H1 (cell line): ENCODE results near the gene SKP1. TPM values are rescaled to one million over a fixed set of nuclear protein-coding genes. Genes with fewer than 3 reads are reported as not detected.

ENCODE experiments used
- CTCF ChIA-PET: fragments of 300-600 bp; sonication (Branson Sonifier 250); formaldehyde crosslinking; loops from one replicate; lab custom pipeline; 2021; ENCODE audit not compliant: partially characterized antibody; lab: Charles Lee
- POLR2A ChIA-PET: fragments of 300-600 bp; sonication (Branson Sonifier 250); formaldehyde crosslinking; loops from one replicate; lab custom pipeline; 2021; ENCODE audit warnings: inconsistent platforms; ENCODE audit not compliant: partially characterized antibody; lab: Charles Lee
- DNase-seq, 2 experiments: peaks; one replicate each; pipeline versions ENCODE4 v3.0.0 to v3.0.0-alpha.2; 2010 to 2022; ENCODE audit warnings: low spot score in 2 of 2, low read depth in 1 of 2, mixed read lengths in 1 of 2
- FAIRE-seq: peaks from 2 replicates; lab custom pipeline; 2011; peaks lifted over from hg19 to GRCh38; lab: Jason Lieb, UNC
- H2AFZ ChIP-seq: 2 replicates; pipeline ENCODE4 v1.8.1; 2012; ENCODE audit warnings: low read length, inconsistent platforms
- H2AK5ac ChIP-seq: 2 replicates; pipeline ENCODE4 v1.6.1; 2013; ENCODE audit warnings: low read depth, low read length
- H2BK120ac ChIP-seq: replicated peaks from 2 replicates; pipeline ENCODE3; 2013; ENCODE audit warnings: low read depth, low read length, inconsistent platforms
- H2BK12ac ChIP-seq: 2 replicates; pipeline ENCODE4 v1.6.1; 2013; ENCODE audit warnings: low read depth, low read length
- H2BK15ac ChIP-seq: 2 replicates; pipeline ENCODE4 v1.6.1; 2013; ENCODE audit warnings: low read length
- H2BK20ac ChIP-seq: 2 replicates; pipeline ENCODE4 v1.6.1; 2013; ENCODE audit warnings: low read length
- H2BK5ac ChIP-seq: 2 replicates; pipeline ENCODE4 v1.6.1; 2013; ENCODE audit warnings: low read depth, low read length
- H3K14ac ChIP-seq: 2 replicates; pipeline ENCODE4 v1.6.1; 2013; ENCODE audit warnings: inconsistent platforms; ENCODE audit not compliant: insufficient read length
- H3K18ac ChIP-seq: 2 replicates; pipeline ENCODE4 v1.6.1; 2013; ENCODE audit warnings: low read length; ENCODE audit errors: extremely low read depth
- H3K23ac ChIP-seq: 2 replicates; pipeline ENCODE4 v1.6.1; 2013; ENCODE audit warnings: inconsistent platforms; ENCODE audit not compliant: insufficient read length
- H3K23me2 ChIP-seq: 2 replicates; pipeline ENCODE4 v1.6.1; 2013; ENCODE audit warnings: low read depth, low read length
- H3K27ac ChIP-seq: 2 replicates; pipeline ENCODE4 v1.6.1; 2011; ENCODE audit warnings: low read depth, low read length, inconsistent platforms
- H3K27me3 ChIP-seq, 4 experiments: replicated peaks in 1 of 4; 1 replicate in 1 of 4; 2 replicates in 3 of 4; pipeline versions ENCODE4 v1.6.1 to v1.8.1; 2011 to 2013; ENCODE audit warnings: low read length in 3 of 4, mild to moderate bottlenecking in 3 of 4, inconsistent platforms in 2 of 4, mixed read lengths in 2 of 4, moderate library complexity in 1 of 4; ENCODE audit not compliant: control insufficient read depth in 3 of 4, insufficient read depth in 3 of 4; ENCODE audit errors: extremely low read depth in 1 of 4
- H3K36me3 ChIP-seq, 4 experiments: 2 replicates each; pipeline versions ENCODE4 v1.6.1 to v1.8.1; 2011 to 2013; ENCODE audit warnings: mild to moderate bottlenecking in 4 of 4, low read length in 3 of 4, moderate library complexity in 2 of 4, control low read depth in 1 of 4, inconsistent platforms in 1 of 4; ENCODE audit not compliant: insufficient read depth in 4 of 4, control insufficient read depth in 2 of 4
- H3K4ac ChIP-seq: replicated peaks from 2 replicates; pipeline ENCODE3; 2013; ENCODE audit warnings: low read length, low read depth, mixed read lengths, inconsistent platforms; ENCODE audit not compliant: insufficient read length
- H3K4me1 ChIP-seq, 4 experiments: replicated peaks in 1 of 4; 1 replicate in 1 of 4; 2 replicates in 3 of 4; pipeline versions ENCODE4 v1.6.1 to v1.8.1; 2011 to 2013; ENCODE audit warnings: low read length in 3 of 4, inconsistent platforms in 2 of 4, mixed read lengths in 1 of 4; ENCODE audit not compliant: insufficient read depth in 4 of 4, control insufficient read depth in 3 of 4
- H3K4me2 ChIP-seq, 2 experiments: 2 replicates each; pipeline versions ENCODE4 v1.6.1 to v1.8.1; 2011 to 2013; ENCODE audit warnings: low read depth in 2 of 2, low read length in 2 of 2, control low read depth in 1 of 2, inconsistent platforms in 1 of 2, mild to moderate bottlenecking in 1 of 2; ENCODE audit not compliant: insufficient read depth in 1 of 2
- H3K4me3 ChIP-seq, 4 experiments: fragments of 200-600, 300-600 bp in 1 of 4; sonication (generic), shearing (Covaris generic), sonication (Bioruptor Twin) in 1 of 4; 2 replicates each; pipeline versions ENCODE4 v1.5.1 to v1.8.1; 2011 to 2016; ENCODE audit warnings: low read length in 4 of 4, low read depth in 3 of 4, control low read depth in 2 of 4, inconsistent platforms in 2 of 4, mild to moderate bottlenecking in 2 of 4, mixed read lengths in 1 of 4, moderate library complexity in 1 of 4; ENCODE audit not compliant: insufficient read depth in 2 of 4; ENCODE audit errors: extremely low read depth in 1 of 4
- H3K56ac ChIP-seq: replicated peaks from 2 replicates; pipeline ENCODE3; 2013; ENCODE audit warnings: low read depth, mild to moderate bottlenecking, mixed read lengths, low read length, inconsistent platforms; ENCODE audit not compliant: insufficient read length
- H3K79me1 ChIP-seq: 2 replicates; pipeline ENCODE4 v1.6.1; 2013; ENCODE audit warnings: low read depth, low read length, control low read depth
- H3K79me2 ChIP-seq, 2 experiments: 2 replicates each; pipeline versions ENCODE4 v1.6.1 to v1.8.1; 2012 to 2013; ENCODE audit warnings: low read length in 2 of 2, mild to moderate bottlenecking in 2 of 2, inconsistent platforms in 1 of 2; ENCODE audit not compliant: insufficient read depth in 2 of 2, control insufficient read depth in 1 of 2
- H3K9ac ChIP-seq, 4 experiments: replicated peaks in 1 of 4; 1 replicate in 1 of 4; 2 replicates in 3 of 4; pipeline versions ENCODE4 v1.6.1 to v1.8.1; 2011 to 2013; ENCODE audit warnings: low read depth in 3 of 4, low read length in 3 of 4, control low read depth in 2 of 4, mild to moderate bottlenecking in 2 of 4, moderate library complexity in 2 of 4, inconsistent platforms in 1 of 4; ENCODE audit errors: extremely low read depth in 1 of 4
- H3K9me3 ChIP-seq, 2 experiments: 2 replicates each; pipeline versions ENCODE4 v1.6.1 to v1.8.1; 2012 to 2013; ENCODE audit warnings: mild to moderate bottlenecking in 2 of 2, moderate library complexity in 2 of 2, control low read depth in 1 of 2, inconsistent platforms in 1 of 2, low read depth in 1 of 2, low read length in 1 of 2, mixed read lengths in 1 of 2; ENCODE audit not compliant: insufficient read depth in 2 of 2
- H4K20me1 ChIP-seq, 2 experiments: replicated peaks in 1 of 2; 2 replicates each; pipeline versions ENCODE3 to v1.8.1; 2011 to 2013; ENCODE audit warnings: inconsistent platforms in 2 of 2, low read length in 2 of 2, mild to moderate bottlenecking in 1 of 2; ENCODE audit not compliant: insufficient read depth in 2 of 2, control insufficient read depth in 1 of 2
- H4K5ac ChIP-seq: 2 replicates; pipeline ENCODE4 v1.6.1; 2013; ENCODE audit warnings: low read length, low read depth, mixed read lengths, inconsistent platforms; ENCODE audit not compliant: insufficient read length
- H4K8ac ChIP-seq: 2 replicates; pipeline ENCODE4 v1.8.0; 2013; ENCODE audit warnings: mild to moderate bottlenecking, moderate library complexity, low read length, inconsistent platforms; ENCODE audit not compliant: insufficient read depth; ENCODE audit errors: extremely low read depth
- H4K91ac ChIP-seq: replicated peaks from 2 replicates; pipeline ENCODE3; 2013; ENCODE audit warnings: low read length, mixed read lengths, inconsistent platforms; ENCODE audit not compliant: insufficient read length
- ASH2L ChIP-seq: fragments of 200-600, 300-600 bp; sonication (generic); IDR thresholded peaks from one replicate; pipeline ENCODE4 v1.7.1; 2017; ENCODE audit warnings: low read length
- BACH1 ChIP-seq: IDR thresholded peaks from 2 replicates; pipeline ENCODE4 v1.6.1; 2012; ENCODE audit warnings: low read length, improper control_type of control experiment
- BRCA1 ChIP-seq: IDR thresholded peaks from 2 replicates; pipeline ENCODE4 v1.6.1; 2012; ENCODE audit warnings: low read depth, low read length, improper control_type of control experiment
- CHD1 ChIP-seq: IDR thresholded peaks from 2 replicates; pipeline ENCODE4 v1.6.1; 2012; ENCODE audit warnings: low read depth, low read length, improper control_type of control experiment
- CTBP2 ChIP-seq: IDR thresholded peaks from 2 replicates; pipeline ENCODE4 v1.7.0; 2011; ENCODE audit warnings: borderline replicate concordance, mild to moderate bottlenecking, moderate library complexity, mixed read lengths, low read length; ENCODE audit not compliant: insufficient read depth, insufficient read length
- EZH2 ChIP-seq: fragments of 200-600 bp; sonication (generic); IDR thresholded peaks from 2 replicates; pipeline ENCODE4 v1.7.1; 2012; ENCODE audit warnings: low read depth, mild to moderate bottlenecking, moderate library complexity, low read length, inconsistent platforms; ENCODE audit not compliant: severe bottlenecking
- JUN ChIP-seq: IDR thresholded peaks from 2 replicates; pipeline ENCODE4 v1.6.1; 2011; ENCODE audit warnings: low read depth, mild to moderate bottlenecking, improper control_type of control experiment, low read length
- NRF1 ChIP-seq: IDR thresholded peaks from 2 replicates; pipeline ENCODE4 v1.6.1; 2011; ENCODE audit warnings: mild to moderate bottlenecking, low read depth, low read length, improper control_type of control experiment
- SP2 ChIP-seq: IDR thresholded peaks from 2 replicates; pipeline ENCODE4 v1.6.1; 2012; ENCODE audit warnings: mild to moderate bottlenecking, low read length, inconsistent platforms
- TCF12 ChIP-seq: IDR thresholded peaks from 2 replicates; pipeline ENCODE4 v1.6.1; 2011; ENCODE audit warnings: low read depth, mild to moderate bottlenecking, low read length
- YY1 ChIP-seq: IDR thresholded peaks from 2 replicates; pipeline ENCODE4 v1.6.1; 2011; ENCODE audit warnings: low read depth, mild to moderate bottlenecking, low read length
- ZNF274 ChIP-seq: IDR thresholded peaks from 2 replicates; pipeline ENCODE4 v1.7.0; 2012; ENCODE audit warnings: low read length, borderline replicate concordance; ENCODE audit errors: extremely low read depth
- WGBS, 2 experiments: shearing (Covaris generic) in 1 of 2; methylation state at CpG; one replicate each; pipeline versions ENCODE4 v1.1.6 to v1.1.7; 2013 to 2015; ENCODE audit warnings: low lambda C conversion rate in 2 of 2, mixed read lengths in 2 of 2, inconsistent platforms in 1 of 2, low coverage in 1 of 2, missing lambda C conversion rate in 1 of 2; ENCODE audit not compliant: insufficient replicate concordance in 2 of 2, insufficient coverage in 1 of 2, insufficient read length in 1 of 2; ENCODE audit errors: extremely low coverage in 1 of 2, missing lambda C conversion rate in 1 of 2; 5-methylcytosine and 5-hydroxymethylcytosine counted together
- polyA plus RNA-seq, 7 experiments: library from polyadenylated mRNA; depleted of rRNA in 3 of 7; stranded (reverse) in 5 of 7; unstranded in 2 of 7; fragments of >200 nt in 5 of 7; fragments of 200-250 nt in 2 of 7; gene quantifications; 1 replicate in 5 of 7; 2 replicates in 1 of 7; 4 replicates in 1 of 7; pipeline versions ENCODE4 v1.2.1 to v1.2.3, GENCODE V29; 2011 to 2013; ENCODE audit warnings: missing spikeins in 2 of 7, mixed read lengths in 2 of 7
- total RNA-seq: library from RNA; stranded (reverse); fragmentation: NEBNext Ultra II Directional; extraction: Animal tissue kit (Norgen Biotek cat#: 25700); gene quantifications from 2 replicates; pipeline ENCODE4 v1.2.1, GENCODE V29; 2021

SKP1 gene
- total and polyA plus RNA-seq, 2 of the 8 experiments (the other 6 are each of a cell fraction or from before 2014, with no cell fraction given) = 163 to 332 TPM

- H3K36me3 ChIP-seq = 0 out of 8 replicates have a peak, but pooled peaks cover 0 to 2% (median 0%) of the 10 kb centered on the region in 4 experiments
- no peak overlapping the region for H3K27ac ChIP-seq
- peaks cover 20 to 39% (median 34%) of the 10 kb centered on the region in 4 experiments for H3K27me3 ChIP-seq
- H3K9me3 ChIP-seq = no peaks in the 10 kb centered on the region
- H3K56ac ChIP-seq = no peak overlapping the region
- 94% methylated on average over 6 of the region's 6 CpGs; no CpG with 5 or more reads in 1 of the 2 experiments for WGBS, 2 experiments
- no peak overlapping the region for H3K4ac ChIP-seq
- no peaks in the 10 kb centered on the region for H3K79me2 ChIP-seq
- no peak overlapping the region for H3K14ac ChIP-seq
- no peaks in the 10 kb centered on the region for H3K79me1 ChIP-seq
- no peak overlapping the region for H2BK20ac ChIP-seq
- no peak overlapping the region for H3K4me3 ChIP-seq
- no peak overlapping the region for H3K18ac ChIP-seq
- no peak overlapping the region for H2BK15ac ChIP-seq
- H4K91ac ChIP-seq = peak overlapping the region; percentile 32
- no peak overlapping the region for H2AFZ ChIP-seq
- no peak overlapping the region for H3K23ac ChIP-seq
- ChIA-PET POLR2A (interaction anchor here (0.6 to 5.0 kb wide), 6 partner anchors 10 to 65 kb away, joined by 3 to 17 read pairs (median 4); partner anchors contain the start of gene SKP1), CTCF (interaction anchor here (0.9 to 7.1 kb wide), 16 partner anchors 10 to 168 kb away, joined by 3 to 84 read pairs (median 4); partner anchors contain the start of gene VDAC1)
- no peak overlapping the region for H3K4me2 ChIP-seq
- H4K20me1 ChIP-seq = peaks cover 1 to 8% of the 10 kb centered on the region in 2 experiments
- H3K23me2 ChIP-seq = peaks cover 10% of the 10 kb centered on the region; the same call in 1 of the 2 replicates
- no peak for DNase-seq
- no peak for FAIRE-seq
- no peak overlapping the region for H4K5ac ChIP-seq
- H2BK5ac ChIP-seq = no peak overlapping the region
- no peak overlapping the region for H3K9ac ChIP-seq
- H2AK5ac ChIP-seq = no peak overlapping the region
- peaks cover 0 to 15% (median 9%) of the 10 kb centered on the region in 4 experiments; a peak in 6 of 7 replicates for H3K4me1 ChIP-seq
- H4K8ac ChIP-seq = no peak overlapping the region
- H2BK12ac ChIP-seq = no peak overlapping the region
- no peak overlapping the region for H2BK120ac ChIP-seq
- TF ChIP-seq CTBP2 (no peak), BRCA1 (no peak), BACH1 (no peak), CHD1 (no peak), TCF12 (no peak), SP2 (no peak), NRF1 (no peak), YY1 (no peak), JUN (no peak), ASH2L (no peak), ZNF274 (no peak), EZH2 (no peak)
Observed at GRCh38 chr5:134111741-134112647, 64.8 kb downstream of the SKP1 start.
